ENCODE measurements around the gene BANP. TPM values are rescaled to one million over a fixed set of nuclear protein-coding genes. Genes with fewer than 3 reads are reported as not detected.
"Not testable (repeated sequence)": the region's sequence is repeated elsewhere in the genome, so short reads cannot be mapped to it uniquely, and the experiment has no call there.

BANP gene
- total and polyA plus RNA-seq, 2 experiments from 2014 or later, result 22.8 to 23.8 TPM

DNA sequence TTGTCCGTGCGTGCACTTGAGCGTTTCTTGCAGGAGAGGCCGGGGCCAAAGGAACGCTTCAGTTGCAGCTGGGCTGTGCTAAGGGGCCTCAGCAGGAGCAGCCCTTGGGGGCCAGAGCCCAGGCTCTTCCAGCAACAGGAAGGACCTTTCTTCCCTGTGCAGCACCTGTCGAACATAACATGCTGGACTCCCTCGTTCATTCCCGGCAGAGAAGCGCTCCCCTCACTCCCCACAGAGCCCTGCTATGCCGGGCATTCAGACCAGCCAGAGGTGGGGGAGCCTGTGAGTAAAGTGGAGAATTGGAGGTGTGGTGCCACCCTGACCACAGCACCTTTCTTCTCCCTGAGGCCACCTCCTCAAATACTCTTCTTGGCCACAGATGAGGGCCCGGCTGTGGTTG is 94.1 kb downstream of the BANP start:
- H2AFZ ChIP-seq; H3K4me1 ChIP-seq (ENCODE audit: insufficient read depth); H3K36me3 ChIP-seq (replicated peaks; ENCODE audit: insufficient read depth, low read depth); H3K79me2 ChIP-seq; H3K27me3 ChIP-seq; H3K27ac ChIP-seq; H3K4me2 ChIP-seq; H4K20me1 ChIP-seq (ENCODE audit: insufficient read depth, poor library complexity, severe bottlenecking); DNase-seq (ENCODE audit: low spot score); H3K9me2 ChIP-seq (replicated peaks; ENCODE audit: insufficient read depth); H3K9me3 ChIP-seq (ENCODE audit: low read depth); H3K4me3 ChIP-seq: not testable (repeated sequence)
- 95% methylated on average over 11 of the region's 11 CpGs for WGBS (ENCODE audit: low lambda C conversion rate, missing lambda C conversion rate)

DNA sequence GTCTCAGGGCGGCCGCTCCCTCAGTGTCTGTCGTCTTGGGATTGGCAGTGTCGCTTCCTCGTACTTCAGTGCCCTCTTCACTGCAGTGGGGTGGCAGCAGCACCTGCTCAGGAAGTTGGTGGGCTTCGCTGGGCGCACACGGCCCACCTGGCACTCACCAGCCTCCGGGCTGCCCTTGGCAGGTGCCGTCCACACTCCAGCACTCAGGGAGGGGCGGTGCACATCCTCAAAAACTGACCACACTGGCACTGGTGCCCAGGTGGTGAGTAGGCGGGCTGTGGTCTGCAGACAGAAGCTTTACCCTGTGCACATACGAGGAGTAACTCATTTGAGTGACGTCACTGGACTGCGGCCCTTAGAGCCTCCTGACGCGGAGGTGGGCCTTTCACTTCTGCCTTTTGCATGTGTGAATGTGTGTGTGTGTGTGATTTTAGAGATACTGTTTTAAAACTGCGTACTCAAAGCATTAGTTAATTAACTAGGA is 94.6 kb downstream of the BANP start:
- no peaks in the 10 kb centered on the region for H3K9me2 ChIP-seq (replicated peaks; ENCODE audit: insufficient read depth)
- no peak overlapping the region for H2AFZ ChIP-seq
- H3K27me3 ChIP-seq, result no peaks in the 10 kb centered on the region
- H3K9me3 ChIP-seq (ENCODE audit: low read depth), result no peaks in the 10 kb centered on the region
- WGBS (ENCODE audit: low lambda C conversion rate, missing lambda C conversion rate), result 98% methylated on average over 18 of the region's 18 CpGs
- DNase-seq (ENCODE audit: low spot score), result no peak
- no peak overlapping the region for H3K27ac ChIP-seq
- H3K4me2 ChIP-seq, result no peak overlapping the region
- TF ChIP-seq, protein P1, sequence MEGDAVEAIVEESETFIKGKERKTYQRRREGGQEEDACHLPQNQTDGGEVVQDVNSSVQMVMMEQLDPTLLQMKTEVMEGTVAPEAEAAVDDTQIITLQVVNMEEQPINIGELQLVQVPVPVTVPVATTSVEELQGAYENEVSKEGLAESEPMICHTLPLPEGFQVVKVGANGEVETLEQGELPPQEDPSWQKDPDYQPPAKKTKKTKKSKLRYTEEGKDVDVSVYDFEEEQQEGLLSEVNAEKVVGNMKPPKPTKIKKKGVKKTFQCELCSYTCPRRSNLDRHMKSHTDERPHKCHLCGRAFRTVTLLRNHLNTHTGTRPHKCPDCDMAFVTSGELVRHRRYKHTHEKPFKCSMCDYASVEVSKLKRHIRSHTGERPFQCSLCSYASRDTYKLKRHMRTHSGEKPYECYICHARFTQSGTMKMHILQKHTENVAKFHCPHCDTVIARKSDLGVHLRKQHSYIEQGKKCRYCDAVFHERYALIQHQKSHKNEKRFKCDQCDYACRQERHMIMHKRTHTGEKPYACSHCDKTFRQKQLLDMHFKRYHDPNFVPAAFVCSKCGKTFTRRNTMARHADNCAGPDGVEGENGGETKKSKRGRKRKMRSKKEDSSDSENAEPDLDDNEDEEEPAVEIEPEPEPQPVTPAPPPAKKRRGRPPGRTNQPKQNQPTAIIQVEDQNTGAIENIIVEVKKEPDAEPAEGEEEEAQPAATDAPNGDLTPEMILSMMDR (IDR thresholded peaks at IDR 0.05; ENCODE audit: poor library complexity), result no peak
- TF ChIP-seq EZH2 (IDR thresholded peaks at IDR 0.05; ENCODE audit: borderline replicate concordance) (no peak), EZH2phosphoT487 (IDR thresholded peaks at IDR 0.05; ENCODE audit: low read depth, severe bottlenecking, unreplicated experiment) (no peak)
- no peaks in the 10 kb centered on the region for H3K4me1 ChIP-seq (ENCODE audit: insufficient read depth)
- H3K4me3 ChIP-seq, result no peak overlapping the region
- no peaks in the 10 kb centered on the region for H4K20me1 ChIP-seq (ENCODE audit: insufficient read depth, poor library complexity, severe bottlenecking)
- H3K79me2 ChIP-seq, result no peaks in the 10 kb centered on the region
- H3K36me3 ChIP-seq (replicated peaks; ENCODE audit: insufficient read depth, low read depth), result no peaks in the 10 kb centered on the region

DNA sequence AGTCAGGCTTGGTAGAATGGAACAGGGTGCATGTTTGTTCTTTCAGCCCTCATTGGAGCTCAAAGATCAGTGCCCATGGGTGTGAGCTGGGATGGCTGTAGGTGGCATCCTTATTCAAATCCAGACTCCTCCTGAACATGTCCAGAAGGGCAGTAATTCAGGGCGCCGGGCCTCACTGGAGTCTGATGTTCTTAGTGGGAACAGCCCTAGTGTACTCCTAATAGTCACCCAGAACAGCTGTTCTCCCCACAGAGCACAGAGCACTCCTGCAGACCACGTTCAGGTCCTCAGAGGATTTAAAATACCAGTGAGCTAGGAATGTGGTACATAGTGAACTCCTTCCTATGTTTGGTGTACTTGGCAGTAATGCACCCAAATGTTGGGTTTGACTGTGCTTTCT is 96.2 kb downstream of the BANP start:
- Histone ChIP-seq H3K27ac (no peak overlapping the region), H3K79me2 (no peaks in the 10 kb centered on the region), H3K4me1 (ENCODE audit: insufficient read depth) (no peaks in the 10 kb centered on the region), H3K4me2 (no peak overlapping the region), H3K36me3 (replicated peaks; ENCODE audit: insufficient read depth, low read depth) (no peaks in the 10 kb centered on the region), H3K27me3 (no peaks in the 10 kb centered on the region), H2AFZ (no peak overlapping the region), H3K4me3 (no peak overlapping the region), H4K20me1 (ENCODE audit: insufficient read depth, poor library complexity, severe bottlenecking) (no peaks in the 10 kb centered on the region), H3K9me2 (replicated peaks; ENCODE audit: insufficient read depth) (no peaks in the 10 kb centered on the region), H3K9me3 (ENCODE audit: low read depth) (no peaks in the 10 kb centered on the region)
- DNase-seq (ENCODE audit: low spot score), result no peak
- WGBS (ENCODE audit: low lambda C conversion rate, missing lambda C conversion rate), result 92% methylated on average over 3 of the region's 3 CpGs
- TF ChIP-seq EZH2 (IDR thresholded peaks at IDR 0.05; ENCODE audit: borderline replicate concordance) (no peak), EZH2phosphoT487 (IDR thresholded peaks at IDR 0.05; ENCODE audit: low read depth, severe bottlenecking, unreplicated experiment) (no peak)
- TF ChIP-seq, protein P1 (IDR thresholded peaks at IDR 0.05; ENCODE audit: poor library complexity), result no peak

DNA sequence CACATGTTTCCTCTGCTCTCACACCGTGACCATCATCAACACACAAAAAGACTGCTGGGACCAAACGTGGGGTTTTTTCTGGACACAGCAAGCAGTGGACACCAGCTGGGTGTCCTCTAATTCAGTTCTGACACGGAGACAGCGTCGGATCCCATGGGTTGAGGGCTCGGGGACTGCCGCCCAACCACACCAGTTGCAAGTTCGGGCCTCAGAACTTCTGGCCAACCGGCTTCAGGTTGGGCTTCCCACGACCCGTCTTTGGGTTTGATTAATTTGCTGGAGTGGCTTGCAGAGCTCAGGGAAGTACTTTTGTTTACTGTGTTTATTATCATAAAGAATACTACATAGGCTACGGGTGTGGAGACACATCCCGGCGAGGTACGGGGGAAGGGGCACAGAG is 97.8 kb downstream of the BANP start:
- Histone ChIP-seq H3K79me2 (no peaks in the 10 kb centered on the region), H2AFZ (no peak overlapping the region)
- DNase-seq (ENCODE audit: low spot score), result no peak

More for the DNA sequence above, 97.8 kb downstream of the BANP start:
- Histone ChIP-seq H3K27ac (no peak overlapping the region), H4K20me1 (ENCODE audit: insufficient read depth, poor library complexity, severe bottlenecking) (no peaks in the 10 kb centered on the region), H3K4me3 (no peak overlapping the region), H3K4me2 (no peak overlapping the region), H3K36me3 (replicated peaks; ENCODE audit: insufficient read depth, low read depth) (no peaks in the 10 kb centered on the region), H3K9me2 (replicated peaks; ENCODE audit: insufficient read depth) (no peaks in the 10 kb centered on the region), H3K9me3 (ENCODE audit: low read depth) (no peaks in the 10 kb centered on the region), H3K27me3 (no peaks in the 10 kb centered on the region), H3K4me1 (ENCODE audit: insufficient read depth) (no peaks in the 10 kb centered on the region)
- WGBS (ENCODE audit: low lambda C conversion rate, missing lambda C conversion rate), result 91% methylated on average over 15 of the region's 15 CpGs
- TF ChIP-seq, protein P1 (IDR thresholded peaks at IDR 0.05; ENCODE audit: poor library complexity), result no peak
- TF ChIP-seq EZH2 (IDR thresholded peaks at IDR 0.05; ENCODE audit: borderline replicate concordance) (no peak), EZH2phosphoT487 (IDR thresholded peaks at IDR 0.05; ENCODE audit: low read depth, severe bottlenecking, unreplicated experiment) (no peak)
